ENCODE measurements around the gene SLCO2A1. TPM values are rescaled to one million over a fixed set of nuclear protein-coding genes. Genes with fewer than 3 reads are reported as not detected.

SLCO2A1 gene
- total and polyA plus RNA-seq, 2 of the 4 experiments (the other 2 are of a cell fraction), result under 0.01 to 1.5 TPM

DNA sequence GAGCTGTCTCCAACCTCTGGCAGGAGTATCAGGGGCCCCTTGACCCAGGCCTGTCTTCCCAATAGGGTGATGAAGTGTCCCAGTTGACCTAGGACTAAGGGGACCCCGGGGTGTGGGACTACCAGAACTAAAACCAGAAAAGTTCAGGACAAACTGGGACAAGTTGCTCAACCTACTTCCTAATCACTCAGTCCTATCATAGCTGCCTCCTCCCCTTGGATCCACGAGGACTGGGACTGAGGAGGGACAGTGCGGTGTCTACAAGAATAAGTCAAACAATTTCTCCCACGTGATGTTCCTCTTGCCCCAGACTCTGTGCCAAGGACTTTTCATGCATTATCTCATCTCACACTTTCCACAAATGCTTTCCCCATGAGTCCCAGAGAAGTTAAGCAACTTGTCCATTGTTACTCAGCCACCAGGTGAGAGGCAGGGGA is 49.4 kb upstream of the SLCO2A1 start:
- H3K9me3 ChIP-seq (ENCODE audit: control insufficient read depth, insufficient read depth, low read length), result peaks cover 6% of the 10 kb centered on the region
- H2AFZ ChIP-seq (replicated peaks; ENCODE audit: low read length, poor library complexity), result no peak overlapping the region
- no peak overlapping the region for H3K56ac ChIP-seq (ENCODE audit: extremely low read depth, insufficient read depth, low read length)
- H4K8ac ChIP-seq (ENCODE audit: low read depth in 2 of 2, low read length in 2 of 2), result no peak overlapping the region
- H3K27ac ChIP-seq (ENCODE audit: insufficient read depth, low read length), result no peak overlapping the region
- no peak overlapping the region for H2BK5ac ChIP-seq (ENCODE audit: low read depth, low read length, poor library complexity, severe bottlenecking)
- dilution Hi-C loops (cut with HindIII; ENCODE audit: low sequenced_read_pairs, unreplicated experiment), result no loop called here
- TF ChIP-seq RFX5 (IDR thresholded peaks at IDR 0.05; ENCODE audit: low read depth, low read length) (no peak), CEBPB (IDR thresholded peaks at IDR 0.05; ENCODE audit: low read depth, low read length) (0 out of 2 replicates have a peak, but pooled peaks have one; percentile 23)
- intact Hi-C loops (cut with micrococcal nuclease), result no loop called here
- H3K4me2 ChIP-seq (ENCODE audit: low read depth, low read length), result no peak overlapping the region
- CTCF ChIA-PET, result no interaction called here
- no peak overlapping the region for H3K23ac ChIP-seq (ENCODE audit: low read depth, low read length)
- H4K91ac ChIP-seq (ENCODE audit: insufficient read depth, low read depth, low read length), result no peak overlapping the region
- H3K79me1 ChIP-seq (ENCODE audit: low read depth in 1 of 2, low read length in 2 of 2), result no peaks in the 10 kb centered on the region
- no peak overlapping the region for H3K4ac ChIP-seq (ENCODE audit: low read depth, low read length)
- no peak overlapping the region for H4K5ac ChIP-seq (ENCODE audit: low read depth, low read length)
- POLR2A ChIA-PET (ENCODE audit: unreplicated experiment), result no interaction called here
- 76% methylated on average over 3 of the region's 4 CpGs; no CpG with 5 or more reads in 1 of the 2 experiments for WGBS, 2 experiments (ENCODE audit: extremely low coverage in 2 of 2, insufficient read length in 1 of 2)
- no peak overlapping the region; the same call in 2 of the 3 replicates for H2BK15ac ChIP-seq (ENCODE audit: low read depth, low read length)
- no peaks in the 10 kb centered on the region for H4K20me1 ChIP-seq (ENCODE audit: insufficient read depth, low read length)
- DNase-seq (no peak), ATAC-seq (ENCODE audit: low read depth) (no peak)
- H3K4me1 ChIP-seq (ENCODE audit: control insufficient read depth, insufficient read depth, low read length), result peaks cover 5% of the 10 kb centered on the region
- H2BK20ac ChIP-seq (ENCODE audit: low read depth, low read length), result no peak overlapping the region
- no peak overlapping the region for H3K18ac ChIP-seq (ENCODE audit: low read depth, low read length)
- in situ Hi-C loops (cut with MboI; ENCODE audit: low sequenced_read_pairs), result no loop called here
- H3K14ac ChIP-seq (replicated peaks; ENCODE audit: low read depth, low read length), result peak overlapping the region; percentile 45
- no peak overlapping the region for H3K4me3 ChIP-seq (ENCODE audit: insufficient read depth, low read depth, low read length)
- H3K9me1 ChIP-seq (ENCODE audit: insufficient read depth, low read length), result no peaks in the 10 kb centered on the region; the same call in 1 of the 2 replicates
- no peak overlapping the region for H2BK120ac ChIP-seq (ENCODE audit: low read depth, low read length)
- H3K9ac ChIP-seq (ENCODE audit: low read depth, low read length), result no peak overlapping the region
- no peak overlapping the region for H2AK9ac ChIP-seq (replicated peaks; ENCODE audit: low read depth, low read length, poor library complexity)
- H3K27me3 ChIP-seq (ENCODE audit: control insufficient read depth, insufficient read depth, low read length), result no peaks in the 10 kb centered on the region
- BruUV-seq (replicated peaks), result no TSS peak
- no peak overlapping the region for H2AK5ac ChIP-seq (ENCODE audit: low read depth, low read length)
- no peaks in the 10 kb centered on the region for H3K36me3 ChIP-seq (ENCODE audit: control insufficient read depth, insufficient read depth, low read length)
